ENCODE data around the gene MS4A6E.

DNA sequence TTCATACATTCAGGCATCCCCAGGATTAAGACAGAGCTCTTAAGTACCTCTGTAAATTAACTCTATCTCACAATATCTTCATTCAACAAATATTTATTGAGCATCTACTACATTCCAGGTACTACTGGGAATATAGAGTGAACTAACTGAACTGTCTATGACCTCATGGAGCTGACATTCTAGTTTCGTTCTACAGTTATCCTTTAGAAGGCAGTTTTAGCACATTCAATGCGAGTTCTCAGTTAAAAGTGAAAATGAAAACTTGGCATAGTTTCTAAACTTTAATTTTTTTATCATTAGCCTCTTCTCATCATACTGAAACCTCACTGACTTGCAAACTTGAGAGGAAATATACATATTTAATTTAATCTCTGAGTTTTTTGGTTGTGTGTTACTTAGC lies 10.7 kb upstream of the MS4A6E start:
- TF ChIP-seq, protein P1, sequence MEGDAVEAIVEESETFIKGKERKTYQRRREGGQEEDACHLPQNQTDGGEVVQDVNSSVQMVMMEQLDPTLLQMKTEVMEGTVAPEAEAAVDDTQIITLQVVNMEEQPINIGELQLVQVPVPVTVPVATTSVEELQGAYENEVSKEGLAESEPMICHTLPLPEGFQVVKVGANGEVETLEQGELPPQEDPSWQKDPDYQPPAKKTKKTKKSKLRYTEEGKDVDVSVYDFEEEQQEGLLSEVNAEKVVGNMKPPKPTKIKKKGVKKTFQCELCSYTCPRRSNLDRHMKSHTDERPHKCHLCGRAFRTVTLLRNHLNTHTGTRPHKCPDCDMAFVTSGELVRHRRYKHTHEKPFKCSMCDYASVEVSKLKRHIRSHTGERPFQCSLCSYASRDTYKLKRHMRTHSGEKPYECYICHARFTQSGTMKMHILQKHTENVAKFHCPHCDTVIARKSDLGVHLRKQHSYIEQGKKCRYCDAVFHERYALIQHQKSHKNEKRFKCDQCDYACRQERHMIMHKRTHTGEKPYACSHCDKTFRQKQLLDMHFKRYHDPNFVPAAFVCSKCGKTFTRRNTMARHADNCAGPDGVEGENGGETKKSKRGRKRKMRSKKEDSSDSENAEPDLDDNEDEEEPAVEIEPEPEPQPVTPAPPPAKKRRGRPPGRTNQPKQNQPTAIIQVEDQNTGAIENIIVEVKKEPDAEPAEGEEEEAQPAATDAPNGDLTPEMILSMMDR (IDR thresholded peaks at IDR 0.05): no peak
- TF ChIP-seq POLR2A (IDR thresholded peaks at IDR 0.05): no peak
